GM12878 (cell line): ENCODE data around the gene MALRD1. TPM values are rescaled to one million over a fixed set of nuclear protein-coding genes. Genes with fewer than 3 reads are reported as not detected.

Source experiments
- ATAC-seq: fragments of 200-7000 bp; cut with Tn5 transposase; 3 replicates; pipeline ENCODE4 v1.9.1; 2020; ENCODE audit warnings: mild to moderate bottlenecking, moderate library complexity
- BruUV-seq: library from RNA; stranded (reverse); fragments of 400-500 nt; replicated peaks from 2 replicates; lab custom pipeline; 2021; lab: Mats Ljungman, UMichigan
- CTCF ChIA-PET: fragments of 300-600 bp; sonication (Branson Sonifier 250); formaldehyde crosslinking; extraction: SDS; loops from one replicate; lab custom pipeline; 2021; ENCODE audit warnings: inconsistent platforms; lab: Yijun Ruan, JAX
- POLR2A ChIA-PET: fragments of 350-600 bp; formaldehyde crosslinking; extraction: SDS; loops from one replicate; lab custom pipeline; 2021; ENCODE audit warnings: inconsistent platforms; lab: Charles Lee
- RAD21 ChIA-PET: fragments of 300-600 bp; sonication (Branson Sonifier 250); formaldehyde crosslinking; loops from one replicate; lab custom pipeline; 2023; ENCODE audit warnings: antibody characterized with exemption; ENCODE audit not compliant: unreplicated experiment; lab: Charles Lee
- SMC1A ChIA-PET: fragments of 300-600 bp; sonication (Branson Sonifier 250); formaldehyde crosslinking; loops from one replicate; lab custom pipeline; 2023; ENCODE audit not compliant: unreplicated experiment, uncharacterized antibody; lab: Charles Lee
- DNase-seq: peaks from one replicate; pipeline ENCODE4 v3.0.0-alpha.2; 2011; ENCODE audit warnings: low read depth, low spot score
- FAIRE-seq: peaks from 3 replicates; lab custom pipeline; 2011; peaks lifted over from hg19 to GRCh38; lab: Jason Lieb, UNC
- H2AFZ ChIP-seq: 2 replicates; pipeline ENCODE4 v1.6.0; 2011; ENCODE audit warnings: low read depth, low read length, control low read depth; ENCODE audit not compliant: control insufficient read depth
- H3K27ac ChIP-seq: 2 replicates; pipeline ENCODE4 v1.5.1; 2011; ENCODE audit warnings: control low read depth; ENCODE audit not compliant: control insufficient read depth, insufficient read depth
- H3K27me3 ChIP-seq, 2 experiments: replicated peaks in 1 of 2; 2 replicates each; pipeline versions ENCODE4 v1.6.0 to v1.6.1; 2011; ENCODE audit warnings: low read length in 1 of 2; ENCODE audit not compliant: control insufficient read depth in 2 of 2, insufficient read depth in 2 of 2
- H3K36me3 ChIP-seq, 2 experiments: 2 replicates each; pipeline ENCODE4 v1.5.1; 2011; ENCODE audit warnings: low read length in 1 of 2; ENCODE audit not compliant: control insufficient read depth in 2 of 2, insufficient read depth in 2 of 2
- H3K4me1 ChIP-seq: 2 replicates; pipeline ENCODE4 v1.6.1; 2011; ENCODE audit warnings: mild to moderate bottlenecking, low read length, moderate library complexity, mixed read lengths; ENCODE audit not compliant: control insufficient read depth, insufficient read depth
- H3K4me2 ChIP-seq: 2 replicates; pipeline ENCODE4 v1.6.0; 2011; ENCODE audit warnings: control low read depth; ENCODE audit not compliant: control insufficient read depth, insufficient read depth
- H3K4me3 ChIP-seq: fragments of 200-600 bp; sonication (generic); 2 replicates; pipeline ENCODE4 v1.5.1; 2016
- H3K79me2 ChIP-seq: 2 replicates; pipeline ENCODE4 v1.6.0; 2011; ENCODE audit warnings: low read length; ENCODE audit not compliant: control insufficient read depth, insufficient read depth
- H3K9ac ChIP-seq: 2 replicates; pipeline ENCODE4 v1.8.0; 2011; ENCODE audit warnings: low read length, control low read depth, mixed read lengths; ENCODE audit not compliant: control insufficient read depth, insufficient read depth
- H3K9me3 ChIP-seq: replicated peaks from 3 replicates; pipeline ENCODE4 v1.5.1; 2011; ENCODE audit warnings: mild to moderate bottlenecking, low read length; ENCODE audit not compliant: control insufficient read depth, insufficient read depth
- H4K20me1 ChIP-seq: 2 replicates; pipeline ENCODE4 v1.6.0; 2011; ENCODE audit not compliant: control insufficient read depth, insufficient read depth
- BRCA1 ChIP-seq: IDR thresholded peaks from 2 replicates; pipeline ENCODE4 v1.6.1; 2011; ENCODE audit warnings: low read depth, low read length, improper control_type of control experiment
- CBFB ChIP-seq: IDR thresholded peaks from 2 replicates; pipeline ENCODE4 v1.6.1; 2016; ENCODE audit warnings: antibody characterized with exemption, low read depth
- CREB1 ChIP-seq: IDR thresholded peaks from 2 replicates; pipeline ENCODE4 v1.6.1; 2012; ENCODE audit warnings: low read depth, mild to moderate bottlenecking, inconsistent platforms
- CREM ChIP-seq: IDR thresholded peaks from 2 replicates; pipeline ENCODE4 v1.6.1; 2014; ENCODE audit warnings: antibody characterized with exemption, low read depth
- ESRRA ChIP-seq: IDR thresholded peaks from 2 replicates; pipeline ENCODE4 v1.6.1; 2012; ENCODE audit warnings: mild to moderate bottlenecking, low read length, improper control_type of control experiment
- FOXM1 ChIP-seq: IDR thresholded peaks from 2 replicates; pipeline ENCODE4 v1.6.1; 2012; ENCODE audit warnings: low read depth, mild to moderate bottlenecking, inconsistent platforms, low read length, moderate library complexity
- HDAC6 ChIP-seq: fragments of 200-600 bp; sonication (generic); IDR thresholded peaks from one replicate; pipeline ENCODE4 v1.8.0; 2017; ENCODE audit warnings: antibody characterized with exemption; ENCODE audit not compliant: unreplicated experiment
- KAT2A ChIP-seq: conservative IDR thresholded peaks from 2 replicates; pipeline ENCODE4 v1.6.1; 2011; ENCODE audit warnings: low read depth, low read length; ENCODE audit not compliant: control insufficient read depth
- MEF2B ChIP-seq: fragments of 450-650 bp; IDR thresholded peaks from 2 replicates; pipeline ENCODE4 v1.6.1; 2018; ENCODE audit warnings: mild to moderate bottlenecking, moderate library complexity; ENCODE audit not compliant: partially characterized antibody, poor library complexity, severe bottlenecking
- NRF1 ChIP-seq: conservative IDR thresholded peaks from 2 replicates; pipeline ENCODE4 v1.6.1; 2011; ENCODE audit warnings: mild to moderate bottlenecking, low read depth, low read length, improper control_type of control experiment
- POU2F2 ChIP-seq: IDR thresholded peaks from 3 replicates; pipeline ENCODE4 v1.6.1; 2011; ENCODE audit warnings: low read depth, mild to moderate bottlenecking, low read length, borderline replicate concordance
- SP1 ChIP-seq: IDR thresholded peaks from one replicate; pipeline ENCODE4 v1.6.1; 2011; ENCODE audit warnings: low read depth, low read length
- WGBS: methylation state at CpG from one replicate; pipeline ENCODE4 v1.1.6; 2016; ENCODE audit warnings: low lambda C conversion rate; ENCODE audit not compliant: insufficient replicate concordance, insufficient coverage; ENCODE audit errors: missing lambda C conversion rate; 5-methylcytosine and 5-hydroxymethylcytosine counted together
- in situ Hi-C: fragments of 300-500 bp; cut with MboI; formaldehyde crosslinking; loops from 9 replicates; pipeline ENCODE4 v1.14.3; 2018; ENCODE audit warnings: mixed read lengths
- intact Hi-C: fragments of 100-400 bp; cut with micrococcal nuclease; formaldehyde crosslinking; loops from one replicate; pipeline ENCODE4 v1.14.2; 2022; ENCODE audit not compliant: unreplicated experiment
- polyA plus RNA-seq, 11 experiments: library from polyadenylated mRNA; depleted of rRNA in 4 of 11; unstranded in 6 of 11; stranded (reverse) in 5 of 11; fragments of >200 nt; fragmentation: Nextera tagmentation in 4 of 11; fragmentation: Illumina TruSeq in 1 of 11; extraction: Ambion mirVana in 4 of 11; extraction: Trizol in 1 of 11; gene quantifications; 1 replicate in 1 of 11; 2 replicates in 10 of 11; pipeline versions ENCODE4 v1.2.1 to v1.2.3, GENCODE V29; 2011 to 2016; ENCODE audit warnings: inconsistent platforms in 2 of 11, missing spikeins in 2 of 11, low read depth in 1 of 11
- total RNA-seq, 4 experiments: library from RNA; depleted of rRNA in 3 of 4; stranded (reverse); fragments of >200 nt in 3 of 4; fragmentation: Illumina TruSeq in 1 of 4; extraction: Trizol in 1 of 4; gene quantifications; 2 replicates each; pipeline versions ENCODE4 v1.2.1 to v1.2.3, GENCODE V29; 2013 to 2021
- TF ChIP-seq, protein P1 (sequence below): fragments of 450-650 bp; formaldehyde crosslinking; IDR thresholded peaks from 2 replicates; pipeline ENCODE4 v1.5.0; 2022; ENCODE audit warnings: mild to moderate bottlenecking, missing genetic modification characterization
- TF ChIP-seq, protein P2 (sequence below): fragments of 450-650 bp; formaldehyde crosslinking; IDR thresholded peaks from 2 replicates; pipeline ENCODE4 v1.4.0; 2020; ENCODE audit warnings: mild to moderate bottlenecking, moderate library complexity
- TF ChIP-seq, protein P3 (sequence below): fragments of 150-350 bp; IDR thresholded peaks from 2 replicates; pipeline ENCODE4 v1.6.1; 2014; ENCODE audit warnings: mild to moderate bottlenecking, low read depth, low read length

Gene MALRD1
- total and polyA plus RNA-seq, 10 of the 15 experiments (the other 5 are each of a cell fraction or from before 2014, with no cell fraction given) = 0.12 to 6.6 (median 0.26) TPM; not detected in 2

DNA sequence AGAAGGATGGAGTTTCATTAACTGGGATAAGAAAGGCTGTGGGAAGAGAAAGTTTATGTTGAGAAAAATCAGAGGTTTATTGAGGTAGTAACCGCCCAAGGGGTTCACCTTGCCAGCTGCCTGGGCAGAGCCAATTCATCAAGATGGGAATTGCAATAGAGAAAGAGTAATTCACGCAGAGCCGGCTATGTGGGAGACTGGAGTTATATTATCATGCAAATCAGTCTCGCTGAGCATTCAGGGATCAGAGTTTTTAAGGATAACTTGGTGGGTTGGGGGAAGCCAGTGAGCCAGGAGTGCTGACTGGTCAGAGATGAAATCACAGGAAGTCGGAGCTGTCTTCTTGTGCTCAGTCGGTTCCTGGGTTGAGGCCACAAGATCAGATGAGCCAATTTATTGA is 70.6 kb downstream of the MALRD1 start:
- Histone ChIP-seq H3K36me3 (no peaks in the 10 kb centered on the region), H3K9me3 (no peaks in the 10 kb centered on the region), H3K27me3 (no peaks in the 10 kb centered on the region), H3K27ac (no peak overlapping the region), H3K4me3 (no peak overlapping the region), H3K79me2 (no peaks in the 10 kb centered on the region), H2AFZ (no peak overlapping the region), H4K20me1 (no peaks in the 10 kb centered on the region), H3K4me2 (no peak overlapping the region), H3K4me1 (no peaks in the 10 kb centered on the region), H3K9ac (no peak overlapping the region)
- intact Hi-C loops (no loop called here), in situ Hi-C loops (no loop called here)
- BruUV-seq = no TSS peak
- ChIA-PET RAD21 (no interaction called here), POLR2A (no interaction called here), CTCF (no interaction called here), SMC1A (interaction anchor here (1.0 kb wide), 1 partner anchor 16 kb away, joined by 3 read pairs; no protein-coding TSS in a partner anchor)
- DNase-seq (no peak), ATAC-seq (no peak), FAIRE-seq (no peak)
- TF ChIP-seq, protein P1, sequence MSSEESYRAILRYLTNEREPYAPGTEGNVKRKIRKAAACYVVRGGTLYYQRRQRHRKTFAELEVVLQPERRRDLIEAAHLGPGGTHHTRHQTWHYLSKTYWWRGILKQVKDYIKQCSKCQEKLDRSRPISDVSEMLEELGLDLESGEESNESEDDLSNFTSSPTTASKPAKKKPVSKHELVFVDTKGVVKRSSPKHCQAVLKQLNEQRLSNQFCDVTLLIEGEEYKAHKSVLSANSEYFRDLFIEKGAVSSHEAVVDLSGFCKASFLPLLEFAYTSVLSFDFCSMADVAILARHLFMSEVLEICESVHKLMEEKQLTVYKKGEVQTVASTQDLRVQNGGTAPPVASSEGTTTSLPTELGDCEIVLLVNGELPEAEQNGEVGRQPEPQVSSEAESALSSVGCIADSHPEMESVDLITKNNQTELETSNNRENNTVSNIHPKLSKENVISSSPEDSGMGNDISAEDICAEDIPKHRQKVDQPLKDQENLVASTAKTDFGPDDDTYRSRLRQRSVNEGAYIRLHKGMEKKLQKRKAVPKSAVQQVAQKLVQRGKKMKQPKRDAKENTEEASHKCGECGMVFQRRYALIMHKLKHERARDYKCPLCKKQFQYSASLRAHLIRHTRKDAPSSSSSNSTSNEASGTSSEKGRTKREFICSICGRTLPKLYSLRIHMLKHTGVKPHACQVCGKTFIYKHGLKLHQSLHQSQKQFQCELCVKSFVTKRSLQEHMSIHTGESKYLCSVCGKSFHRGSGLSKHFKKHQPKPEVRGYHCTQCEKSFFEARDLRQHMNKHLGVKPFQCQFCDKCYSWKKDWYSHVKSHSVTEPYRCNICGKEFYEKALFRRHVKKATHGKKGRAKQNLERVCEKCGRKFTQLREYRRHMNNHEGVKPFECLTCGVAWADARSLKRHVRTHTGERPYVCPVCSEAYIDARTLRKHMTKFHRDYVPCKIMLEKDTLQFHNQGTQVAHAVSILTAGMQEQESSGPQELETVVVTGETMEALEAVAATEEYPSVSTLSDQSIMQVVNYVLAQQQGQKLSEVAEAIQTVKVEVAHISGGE (CRISPR knock-in tag) = no peak
- TF ChIP-seq BRCA1 (no peak), HDAC6 (no peak), CREB1 (no peak), MEF2B (no peak), FOXM1 (no peak), KAT2A (no peak), NRF1 (no peak), CREM (no peak), CBFB (no peak), POU2F2 (no peak), ESRRA (no peak), SP1 (no peak)
- TF ChIP-seq, protein P2, sequence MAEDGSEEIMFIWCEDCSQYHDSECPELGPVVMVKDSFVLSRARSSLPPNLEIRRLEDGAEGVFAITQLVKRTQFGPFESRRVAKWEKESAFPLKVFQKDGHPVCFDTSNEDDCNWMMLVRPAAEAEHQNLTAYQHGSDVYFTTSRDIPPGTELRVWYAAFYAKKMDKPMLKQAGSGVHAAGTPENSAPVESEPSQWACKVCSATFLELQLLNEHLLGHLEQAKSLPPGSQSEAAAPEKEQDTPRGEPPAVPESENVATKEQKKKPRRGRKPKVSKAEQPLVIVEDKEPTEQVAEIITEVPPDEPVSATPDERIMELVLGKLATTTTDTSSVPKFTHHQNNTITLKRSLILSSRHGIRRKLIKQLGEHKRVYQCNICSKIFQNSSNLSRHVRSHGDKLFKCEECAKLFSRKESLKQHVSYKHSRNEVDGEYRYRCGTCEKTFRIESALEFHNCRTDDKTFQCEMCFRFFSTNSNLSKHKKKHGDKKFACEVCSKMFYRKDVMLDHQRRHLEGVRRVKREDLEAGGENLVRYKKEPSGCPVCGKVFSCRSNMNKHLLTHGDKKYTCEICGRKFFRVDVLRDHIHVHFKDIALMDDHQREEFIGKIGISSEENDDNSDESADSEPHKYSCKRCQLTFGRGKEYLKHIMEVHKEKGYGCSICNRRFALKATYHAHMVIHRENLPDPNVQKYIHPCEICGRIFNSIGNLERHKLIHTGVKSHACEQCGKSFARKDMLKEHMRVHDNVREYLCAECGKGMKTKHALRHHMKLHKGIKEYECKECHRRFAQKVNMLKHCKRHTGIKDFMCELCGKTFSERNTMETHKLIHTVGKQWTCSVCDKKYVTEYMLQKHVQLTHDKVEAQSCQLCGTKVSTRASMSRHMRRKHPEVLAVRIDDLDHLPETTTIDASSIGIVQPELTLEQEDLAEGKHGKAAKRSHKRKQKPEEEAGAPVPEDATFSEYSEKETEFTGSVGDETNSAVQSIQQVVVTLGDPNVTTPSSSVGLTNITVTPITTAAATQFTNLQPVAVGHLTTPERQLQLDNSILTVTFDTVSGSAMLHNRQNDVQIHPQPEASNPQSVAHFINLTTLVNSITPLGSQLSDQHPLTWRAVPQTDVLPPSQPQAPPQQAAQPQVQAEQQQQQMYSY (CRISPR knock-in tag) = no peak
- TF ChIP-seq, protein P3, sequence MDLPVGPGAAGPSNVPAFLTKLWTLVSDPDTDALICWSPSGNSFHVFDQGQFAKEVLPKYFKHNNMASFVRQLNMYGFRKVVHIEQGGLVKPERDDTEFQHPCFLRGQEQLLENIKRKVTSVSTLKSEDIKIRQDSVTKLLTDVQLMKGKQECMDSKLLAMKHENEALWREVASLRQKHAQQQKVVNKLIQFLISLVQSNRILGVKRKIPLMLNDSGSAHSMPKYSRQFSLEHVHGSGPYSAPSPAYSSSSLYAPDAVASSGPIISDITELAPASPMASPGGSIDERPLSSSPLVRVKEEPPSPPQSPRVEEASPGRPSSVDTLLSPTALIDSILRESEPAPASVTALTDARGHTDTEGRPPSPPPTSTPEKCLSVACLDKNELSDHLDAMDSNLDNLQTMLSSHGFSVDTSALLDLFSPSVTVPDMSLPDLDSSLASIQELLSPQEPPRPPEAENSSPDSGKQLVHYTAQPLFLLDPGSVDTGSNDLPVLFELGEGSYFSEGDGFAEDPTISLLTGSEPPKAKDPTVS = no peak
- 11% methylated on average over 6 of the region's 6 CpGs for WGBS
